OCI-LY7 (cell line): ENCODE results near the gene KLHL17.

ENCODE experiments used
- EZH2phosphoT487 ChIP-seq: fragments of 200-600 bp; sonication (generic); IDR thresholded peaks from 2 replicates; pipeline ENCODE4 v1.6.1; 2018; ENCODE audit warnings: low read depth, borderline replicate concordance, mild to moderate bottlenecking, mixed run types, antibody characterized with exemption, low read length, moderate library complexity, mixed read lengths
- TF ChIP-seq, protein P1 (sequence below): fragments of 200-600 bp; sonication (generic); conservative IDR thresholded peaks from 2 replicates; pipeline ENCODE4 v1.5.1; 2014; ENCODE audit warnings: mild to moderate bottlenecking, antibody characterized with exemption, low read length, moderate library complexity, mixed read lengths

DNA sequence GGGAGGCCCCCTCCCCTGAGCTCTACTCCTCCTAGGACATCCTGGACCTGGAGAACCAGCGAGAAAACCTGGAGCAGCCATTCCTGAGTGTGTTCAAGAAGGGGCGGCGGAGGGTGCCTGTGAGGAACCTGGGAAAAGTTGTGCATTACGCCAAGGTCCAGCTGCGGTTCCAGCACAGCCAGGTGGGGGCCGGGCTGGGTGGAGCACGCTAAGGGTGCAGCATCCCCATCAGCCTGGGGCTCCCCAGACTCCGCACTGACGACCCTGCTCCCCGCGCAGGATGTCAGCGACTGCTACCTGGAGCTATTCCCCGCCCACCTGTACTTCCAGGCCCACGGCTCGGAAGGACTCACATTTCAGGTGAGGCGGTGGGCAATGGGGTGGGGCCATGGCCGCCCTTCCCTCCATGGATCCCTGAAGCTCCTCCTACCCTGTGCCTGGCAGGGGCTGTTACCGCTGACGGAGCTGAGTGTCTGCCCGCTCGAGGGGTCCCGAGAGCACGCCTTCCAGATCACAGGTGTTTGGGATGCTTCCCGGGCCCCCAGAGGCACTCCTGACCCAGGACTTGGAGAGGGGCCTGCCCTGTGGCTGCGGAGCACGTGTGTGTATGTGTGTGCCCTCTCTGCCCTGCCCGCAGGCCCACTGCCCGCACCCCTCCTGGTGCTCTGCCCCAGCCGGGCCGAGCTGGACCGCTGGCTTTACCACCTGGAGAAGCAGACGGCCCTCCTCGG lies 10.0 kb downstream of the KLHL17 start:
- TF ChIP-seq, protein P1, sequence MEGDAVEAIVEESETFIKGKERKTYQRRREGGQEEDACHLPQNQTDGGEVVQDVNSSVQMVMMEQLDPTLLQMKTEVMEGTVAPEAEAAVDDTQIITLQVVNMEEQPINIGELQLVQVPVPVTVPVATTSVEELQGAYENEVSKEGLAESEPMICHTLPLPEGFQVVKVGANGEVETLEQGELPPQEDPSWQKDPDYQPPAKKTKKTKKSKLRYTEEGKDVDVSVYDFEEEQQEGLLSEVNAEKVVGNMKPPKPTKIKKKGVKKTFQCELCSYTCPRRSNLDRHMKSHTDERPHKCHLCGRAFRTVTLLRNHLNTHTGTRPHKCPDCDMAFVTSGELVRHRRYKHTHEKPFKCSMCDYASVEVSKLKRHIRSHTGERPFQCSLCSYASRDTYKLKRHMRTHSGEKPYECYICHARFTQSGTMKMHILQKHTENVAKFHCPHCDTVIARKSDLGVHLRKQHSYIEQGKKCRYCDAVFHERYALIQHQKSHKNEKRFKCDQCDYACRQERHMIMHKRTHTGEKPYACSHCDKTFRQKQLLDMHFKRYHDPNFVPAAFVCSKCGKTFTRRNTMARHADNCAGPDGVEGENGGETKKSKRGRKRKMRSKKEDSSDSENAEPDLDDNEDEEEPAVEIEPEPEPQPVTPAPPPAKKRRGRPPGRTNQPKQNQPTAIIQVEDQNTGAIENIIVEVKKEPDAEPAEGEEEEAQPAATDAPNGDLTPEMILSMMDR: no peak
- no peak for TF ChIP-seq EZH2phosphoT487
